Stimulated activated CD8-positive, alpha-beta memory T cell treated with anti-CD3 and anti-CD28 coated beads, Interleukin-4, amount 100 ng/mL, for 1 hour (primary cell): ENCODE results near the gene ALPP.
"Not testable (repeated sequence)": the region's sequence is repeated elsewhere in the genome, so short reads cannot be mapped to it uniquely, and the experiment has no call there.

Experiments
- DNase-seq, 2 donors: peaks; one replicate each; pipeline ENCODE4 v3.0.0-alpha.2; 2020; ENCODE audit warnings: low read depth in 2 of 2, low spot score in 1 of 2

The ALPP gene

DNA sequence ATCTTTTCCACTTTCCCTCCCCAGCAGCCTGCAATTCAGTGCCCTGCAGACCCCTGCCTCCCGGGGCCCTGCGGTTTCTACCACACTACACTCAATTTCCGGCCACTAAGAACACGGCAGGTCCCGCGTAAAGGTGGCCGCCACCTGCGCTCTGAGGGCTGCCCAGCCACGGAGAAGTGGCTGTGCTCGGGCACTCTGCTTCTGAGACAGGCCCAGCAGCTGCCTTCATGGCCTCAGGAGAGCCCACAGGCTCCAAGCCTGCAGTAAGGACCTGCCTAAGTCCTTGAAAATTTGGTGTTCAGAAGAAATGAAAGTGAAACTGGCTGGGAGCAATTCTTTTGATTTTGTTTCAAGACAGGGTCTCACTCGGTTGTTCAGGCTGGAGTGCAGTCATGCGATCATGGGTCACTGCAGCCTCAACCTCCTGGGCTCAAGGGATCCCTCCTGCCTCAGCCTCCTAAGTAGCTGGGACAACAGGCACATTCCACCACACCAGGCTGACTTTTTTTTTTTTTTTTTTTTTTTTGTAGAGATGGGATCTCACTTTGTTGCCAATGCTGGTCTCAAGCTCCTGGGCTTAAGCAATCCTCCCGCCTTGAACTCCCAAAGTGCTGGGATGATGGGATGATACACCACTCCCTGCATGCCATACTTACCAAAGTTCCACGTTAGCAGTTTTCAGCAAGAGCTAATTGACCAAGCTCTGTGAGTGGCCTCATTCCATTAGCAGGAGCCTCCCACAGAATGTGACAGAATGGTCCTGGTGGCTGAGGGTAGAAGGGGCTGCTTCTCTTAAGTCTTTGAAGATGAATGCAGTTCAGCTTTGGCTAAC, 14.6 kb upstream of the ALPP start:
- no peak for DNase-seq

DNA sequence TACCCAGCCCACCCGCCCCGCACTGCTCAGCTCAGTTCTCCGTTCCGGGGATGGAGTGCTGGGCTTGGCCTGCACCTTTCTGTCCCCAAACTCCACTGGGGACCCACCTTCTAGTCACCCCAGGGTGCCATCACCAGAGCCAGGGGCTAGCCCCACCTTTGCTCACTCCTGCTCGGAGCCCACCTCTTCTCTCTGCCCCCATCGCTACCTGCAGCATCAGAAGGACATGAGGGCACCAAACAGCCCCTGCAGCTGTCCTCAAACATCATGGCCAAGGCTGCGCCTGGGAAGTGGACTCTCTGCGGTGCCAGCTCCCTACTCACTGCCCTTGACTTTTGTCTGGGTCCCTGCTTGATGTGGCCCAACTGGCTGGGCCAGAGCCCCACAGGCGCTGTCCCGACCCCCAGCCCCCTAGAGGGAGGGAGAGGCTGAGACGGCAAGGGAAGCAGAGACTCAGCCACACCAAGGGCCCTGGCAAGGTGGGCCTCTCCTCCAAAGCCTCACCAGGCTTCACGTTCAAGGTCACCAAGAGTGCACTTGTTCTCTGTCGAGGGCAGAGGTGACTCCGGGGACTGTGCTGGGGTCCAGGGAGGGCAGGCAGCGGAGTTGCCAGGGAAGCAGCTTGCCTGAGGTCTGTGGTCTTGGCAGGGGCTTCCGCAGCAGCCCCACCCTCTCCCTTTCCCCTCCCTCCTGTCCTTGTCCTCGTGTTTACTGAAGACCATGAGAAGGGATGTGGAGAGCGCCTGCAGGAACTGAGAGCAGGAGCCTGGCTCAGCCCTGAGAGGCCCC, 13.6 kb upstream of the ALPP start:
- not testable (repeated sequence) for DNase-seq

DNA sequence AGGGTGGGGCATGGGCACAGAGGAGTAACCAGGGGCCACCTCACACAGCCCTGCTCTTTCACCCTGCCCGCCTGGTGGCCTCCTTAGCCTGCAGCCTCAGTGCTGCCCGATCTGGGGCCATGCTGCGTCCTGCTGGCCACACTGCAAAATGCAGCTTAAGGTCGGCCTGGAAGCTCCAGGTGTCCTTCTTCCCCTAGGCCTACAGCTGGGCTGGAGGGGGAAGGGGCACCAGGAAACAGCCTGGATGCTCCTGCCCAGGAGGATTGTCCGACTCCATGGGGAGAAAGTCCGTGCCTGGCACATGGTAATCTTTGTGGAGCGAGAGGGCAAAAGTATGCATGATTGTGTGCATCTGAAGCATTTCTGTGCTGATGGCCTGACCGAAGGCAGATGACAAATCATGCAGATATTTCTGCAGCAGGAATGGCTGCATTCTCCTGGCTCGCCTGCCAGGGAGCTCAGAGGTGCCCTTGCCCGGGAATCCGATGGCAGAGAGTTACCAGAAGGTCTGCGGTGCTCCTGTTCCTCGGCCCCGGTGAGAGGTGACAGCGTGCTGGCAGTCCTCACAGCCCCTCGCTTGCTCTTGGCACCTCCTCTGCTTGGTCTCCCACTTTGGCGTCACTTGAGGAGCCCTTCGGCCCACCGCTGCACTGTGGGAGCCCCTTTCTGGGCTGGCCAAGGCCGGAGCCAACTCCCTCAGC, 12.8 kb upstream of the ALPP start:
- no peak for DNase-seq

DNA sequence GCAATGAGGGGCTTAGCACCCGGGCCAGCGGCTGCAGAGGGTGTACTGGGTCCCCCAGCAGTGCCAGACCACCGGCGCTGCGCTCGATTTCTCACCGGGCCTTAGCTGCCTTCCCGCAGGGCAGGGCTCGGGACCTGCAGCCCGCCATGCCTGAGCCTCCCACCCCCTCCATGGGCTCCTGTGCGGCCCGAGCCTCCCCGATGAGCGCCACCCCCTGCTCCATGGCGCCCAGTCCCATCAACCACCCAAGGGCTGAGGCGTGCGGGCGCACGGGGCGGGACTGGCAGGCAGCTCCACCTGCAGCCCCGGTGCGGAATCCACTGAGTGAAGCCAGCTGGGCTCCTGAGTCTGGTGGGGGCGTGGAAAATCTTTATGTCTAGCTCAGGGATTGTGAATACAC, 12.1 kb upstream of the ALPP start:
- not testable (repeated sequence) for DNase-seq

DNA sequence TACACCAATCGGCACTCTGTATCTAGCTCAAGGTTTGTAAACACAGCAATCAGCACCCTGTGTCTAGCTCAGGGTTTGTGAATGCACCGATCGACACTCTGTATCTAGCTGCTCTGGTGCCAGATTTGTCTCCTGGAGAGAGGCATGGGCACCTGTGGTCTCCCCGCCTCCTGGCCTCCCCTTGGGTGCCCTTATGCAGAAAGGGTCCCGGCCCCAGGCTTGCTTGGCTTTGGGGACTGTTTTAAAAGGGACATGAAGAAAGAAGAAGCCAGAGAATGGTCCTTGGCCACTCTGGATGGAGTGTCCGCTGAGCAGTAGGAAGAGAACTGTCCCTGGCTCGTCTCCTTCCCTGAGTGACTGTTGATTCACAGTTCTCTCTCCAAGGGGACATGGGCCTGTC, 11.5 kb upstream of the ALPP start:
- DNase-seq, result no peak

DNA sequence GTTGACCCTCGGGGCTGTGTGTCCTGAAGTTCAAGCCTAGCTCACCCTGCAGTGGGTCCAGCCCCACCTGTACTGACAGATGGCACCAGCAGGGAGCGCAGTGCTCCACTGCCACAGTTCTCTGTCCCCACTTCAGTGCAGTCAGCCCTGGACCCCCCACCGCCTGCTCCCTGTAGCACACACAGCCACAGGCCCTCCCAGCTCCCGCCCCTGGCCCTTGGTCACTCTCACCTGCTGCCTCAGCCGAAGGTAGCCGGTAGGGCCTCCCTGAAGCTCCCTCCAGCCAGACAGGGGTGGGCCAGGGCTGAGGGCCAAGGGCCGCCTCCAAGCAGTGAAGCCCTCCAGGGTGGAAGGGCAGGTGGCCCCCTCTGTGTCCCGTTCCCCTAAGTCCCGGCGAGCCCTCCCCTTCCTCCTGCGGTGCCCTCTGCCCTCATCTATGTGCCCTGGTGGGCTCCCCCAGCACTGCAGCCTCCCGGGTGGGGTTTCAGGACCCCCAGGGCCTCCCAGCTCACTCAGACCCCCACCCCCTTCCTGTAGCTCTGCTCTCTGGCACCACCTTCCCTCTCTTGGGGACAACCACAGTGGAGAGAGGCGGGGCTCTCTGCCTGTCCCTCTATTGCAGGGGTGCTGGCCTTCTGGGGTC, 10.8 kb upstream of the ALPP start:
- DNase-seq, result no peak

DNA sequence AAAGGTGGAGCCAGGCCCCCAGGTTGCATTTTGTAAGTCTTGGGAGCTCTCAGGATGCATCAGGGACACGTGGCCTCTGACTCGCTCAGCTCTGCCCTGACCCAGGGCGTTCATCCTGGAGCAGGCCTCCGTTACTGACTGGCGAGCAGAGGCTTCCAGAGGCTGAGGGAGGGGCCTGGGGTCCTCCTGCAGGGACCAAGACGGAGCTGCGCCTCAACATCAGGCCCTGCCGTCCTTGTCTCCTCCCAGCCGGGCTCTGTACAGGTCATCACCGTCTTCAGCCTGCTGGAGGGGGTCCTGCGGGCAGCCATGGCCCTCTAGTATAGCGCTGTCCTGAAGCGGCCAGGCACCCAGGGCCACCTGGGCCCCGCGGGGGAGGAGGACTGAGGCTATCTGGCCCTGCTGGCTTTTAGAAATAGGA, 10.2 kb upstream of the ALPP start:
- DNase-seq, result no peak

DNA sequence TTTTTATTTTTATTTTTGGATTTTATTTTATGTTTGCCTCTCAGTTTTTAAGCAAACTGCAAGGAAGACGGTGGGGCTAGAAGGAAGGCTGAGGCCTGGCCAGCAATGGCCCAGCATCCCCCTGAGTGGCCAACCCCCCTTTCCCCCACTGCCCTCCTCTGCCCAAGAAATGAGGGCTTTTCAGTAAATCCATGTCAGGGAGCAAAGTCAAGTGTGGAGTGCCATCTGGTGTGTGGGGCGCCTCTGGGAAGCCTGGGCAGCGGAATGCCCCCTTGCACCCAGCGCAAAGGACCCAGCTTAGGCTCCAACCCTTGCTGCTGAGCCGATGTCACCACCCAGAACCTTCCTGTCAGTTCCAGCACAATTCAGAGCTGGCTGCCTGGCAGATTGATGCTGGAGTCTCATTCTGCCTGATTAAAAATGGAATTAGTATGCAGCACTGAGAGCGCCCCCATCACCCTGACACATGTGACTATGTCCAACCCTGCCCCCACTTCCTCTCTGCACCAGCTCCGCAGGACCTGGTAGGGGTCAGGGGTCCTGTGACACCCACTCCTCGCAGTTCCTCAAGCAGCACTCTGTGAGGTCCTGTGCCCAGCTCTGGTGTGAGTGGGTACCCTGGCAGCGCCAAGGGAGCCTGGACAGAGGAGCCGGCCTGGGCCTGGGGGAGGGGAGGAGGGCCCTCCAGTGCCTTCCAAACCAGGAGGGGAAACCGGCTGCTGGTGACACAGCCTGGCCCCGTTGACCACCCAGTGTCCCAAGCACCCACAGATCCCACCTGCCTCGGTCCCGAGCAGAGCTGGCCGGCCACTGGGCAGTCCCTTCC, 9.2 kb upstream of the ALPP start:
- no peak for DNase-seq

DNA sequence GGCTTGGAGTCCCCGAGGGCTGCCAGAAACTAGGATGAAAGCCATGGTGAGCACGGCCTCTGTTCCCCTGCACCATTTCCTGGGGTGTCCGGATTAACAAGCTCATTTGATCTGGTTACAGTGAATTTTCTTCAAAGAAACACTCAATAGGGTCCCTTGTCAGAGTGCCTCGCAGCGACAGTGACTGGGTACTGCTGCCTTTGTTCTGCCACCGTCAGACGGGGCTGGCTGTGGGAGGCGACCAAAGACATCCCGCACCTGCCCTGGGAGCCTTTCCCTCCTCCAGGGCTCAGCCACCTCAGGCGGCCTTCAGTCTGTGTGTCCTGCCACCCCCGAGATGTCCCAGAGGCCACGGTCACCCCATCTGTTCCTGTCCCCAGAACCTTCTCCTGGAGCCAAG, 8.5 kb upstream of the ALPP start:
- DNase-seq, result not testable (repeated sequence)

DNA sequence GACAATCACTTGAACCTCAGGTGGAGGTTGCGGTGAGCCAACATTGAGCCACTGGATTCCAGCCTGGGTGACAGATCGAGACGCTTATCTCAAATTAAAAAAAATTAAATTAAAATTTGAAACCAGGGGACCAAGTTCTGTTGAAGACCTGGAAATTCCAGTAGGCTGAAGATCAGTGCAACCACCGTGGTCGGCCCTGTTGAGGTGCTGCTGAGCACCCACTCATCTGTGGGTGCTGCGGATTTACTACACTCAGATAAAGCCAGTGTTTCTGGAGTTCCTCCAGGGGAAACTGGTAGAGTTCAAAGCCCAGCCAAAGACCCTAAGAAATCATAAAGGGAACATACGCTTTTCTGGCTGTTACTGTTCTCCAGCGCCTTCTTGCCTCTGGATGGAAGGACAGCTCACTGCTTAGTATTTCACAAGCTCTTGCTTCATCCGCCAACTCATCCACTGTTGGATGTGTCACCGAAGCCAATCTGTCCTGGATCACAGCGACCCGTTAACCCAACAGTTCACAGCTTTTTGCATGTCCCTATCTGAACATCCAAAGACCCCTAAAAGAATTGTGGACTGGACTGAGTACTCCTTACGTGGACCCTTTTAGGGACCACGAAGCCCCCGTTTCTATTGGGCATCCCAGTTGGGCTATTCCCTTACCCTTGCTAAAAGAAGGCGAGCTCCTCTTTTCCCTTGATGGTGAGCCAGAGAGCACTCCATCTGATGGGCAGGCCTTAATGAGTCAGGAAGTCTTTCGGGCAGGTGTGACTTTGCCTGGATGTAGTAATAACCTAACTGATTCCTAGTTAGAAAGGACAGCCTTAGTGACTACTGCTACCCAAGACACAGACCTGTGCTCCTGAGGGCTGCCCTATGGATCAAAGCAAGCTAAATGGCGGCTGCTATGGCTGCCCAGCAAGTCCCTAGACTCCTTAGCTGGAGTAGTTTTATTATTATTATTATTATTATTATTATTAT, 6.0 kb upstream of the ALPP start:
- no peak for DNase-seq

DNA sequence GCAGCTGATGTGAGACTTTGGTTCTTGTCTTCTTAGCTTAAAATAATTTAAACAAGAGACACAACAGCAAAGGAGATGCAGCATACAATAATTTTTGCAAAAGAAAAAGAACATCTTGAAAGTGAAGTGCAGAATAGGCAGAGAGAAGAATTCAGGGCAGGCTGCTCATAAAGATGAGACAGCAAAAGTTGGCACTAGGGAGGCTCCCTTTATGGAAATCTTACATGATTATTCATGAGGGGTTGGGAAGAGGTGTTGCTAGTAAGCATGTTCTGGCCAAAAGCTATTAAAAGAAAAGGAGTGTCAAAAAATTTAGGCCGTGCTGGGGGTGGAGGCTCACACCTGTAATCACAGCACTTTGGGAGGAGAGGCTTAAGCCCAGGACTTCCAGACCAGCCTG, 4.2 kb upstream of the ALPP start:
- DNase-seq, result no peak

DNA sequence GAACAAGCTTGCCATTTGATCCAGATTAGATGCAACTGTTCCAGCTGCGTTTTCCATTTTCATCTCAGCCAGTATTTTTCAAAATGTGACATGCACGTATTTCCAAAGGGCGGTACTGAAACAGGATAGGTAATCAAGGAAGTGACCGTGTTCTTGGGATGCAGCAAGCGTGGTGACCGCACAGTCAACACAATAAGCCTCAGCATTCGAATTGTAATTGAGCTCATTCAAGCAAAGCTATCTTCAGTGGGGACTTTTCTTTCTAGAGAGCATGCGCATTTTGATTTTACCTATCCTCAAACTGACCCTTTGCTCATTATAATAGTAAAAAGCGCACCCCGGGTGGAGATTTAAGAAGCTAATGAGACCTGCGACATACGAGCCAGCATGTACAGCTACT, 3.4 kb upstream of the ALPP start:
- no peak for DNase-seq

DNA sequence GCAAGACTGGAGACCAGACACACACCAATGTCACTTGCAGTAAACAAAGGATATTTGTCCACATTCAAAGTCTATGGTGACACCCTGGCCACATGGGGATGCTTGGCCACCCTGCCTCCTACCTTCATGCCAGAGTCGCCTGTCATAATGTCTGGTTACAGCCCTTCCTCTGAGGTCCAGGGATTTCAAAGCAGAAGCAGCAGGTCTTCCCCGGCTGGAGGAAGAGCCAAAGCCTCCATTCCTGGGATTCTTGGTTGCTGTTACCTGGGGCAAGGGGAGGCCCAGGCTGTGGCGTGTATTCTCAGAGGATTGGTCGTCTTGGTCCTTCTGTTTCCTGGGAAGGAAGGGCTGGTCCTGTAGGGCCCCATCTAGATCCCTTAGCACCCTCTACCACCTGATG, 2.3 kb upstream of the ALPP start:
- no peak for DNase-seq

DNA sequence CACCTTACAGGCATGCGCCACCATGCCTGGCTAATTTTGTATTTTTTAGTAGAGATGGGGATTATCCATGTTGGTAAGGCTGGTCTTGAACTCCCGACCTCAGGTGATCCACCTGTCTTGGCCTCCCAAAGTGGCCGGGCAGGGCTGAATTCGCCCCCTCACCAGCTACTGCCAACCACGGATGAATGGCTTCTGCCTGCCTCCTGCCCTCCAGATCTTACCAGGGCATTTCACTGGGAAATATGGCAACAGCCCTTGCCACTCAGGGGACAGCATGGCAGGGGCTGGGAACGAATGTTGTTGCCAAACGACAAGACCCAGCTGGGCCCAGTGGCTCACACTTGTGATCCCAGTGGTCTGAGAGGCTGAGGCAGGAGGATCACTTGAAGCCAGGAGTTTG, 1.8 kb upstream of the ALPP start:
- no peak for DNase-seq

DNA sequence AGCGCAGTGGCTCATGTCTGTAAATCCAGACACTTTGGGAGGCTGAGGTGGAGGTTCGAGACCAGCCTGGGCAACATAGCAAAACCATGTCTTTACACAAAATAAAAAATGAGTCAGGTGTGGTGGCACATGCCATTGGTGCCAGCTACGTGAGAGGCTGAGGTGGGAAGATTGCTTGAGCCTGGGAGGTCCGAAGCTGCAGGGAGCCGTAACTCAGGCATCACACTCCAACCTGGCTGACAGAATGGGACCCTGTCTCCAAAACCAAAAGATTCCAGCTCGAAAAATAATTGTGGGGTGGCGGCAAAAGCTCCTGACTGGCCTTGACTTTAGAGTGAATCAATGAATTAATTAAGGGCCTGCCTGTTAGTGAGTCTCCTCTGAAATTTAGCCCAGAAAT, 1.2 kb upstream of the ALPP start:
- no peak for DNase-seq

DNA sequence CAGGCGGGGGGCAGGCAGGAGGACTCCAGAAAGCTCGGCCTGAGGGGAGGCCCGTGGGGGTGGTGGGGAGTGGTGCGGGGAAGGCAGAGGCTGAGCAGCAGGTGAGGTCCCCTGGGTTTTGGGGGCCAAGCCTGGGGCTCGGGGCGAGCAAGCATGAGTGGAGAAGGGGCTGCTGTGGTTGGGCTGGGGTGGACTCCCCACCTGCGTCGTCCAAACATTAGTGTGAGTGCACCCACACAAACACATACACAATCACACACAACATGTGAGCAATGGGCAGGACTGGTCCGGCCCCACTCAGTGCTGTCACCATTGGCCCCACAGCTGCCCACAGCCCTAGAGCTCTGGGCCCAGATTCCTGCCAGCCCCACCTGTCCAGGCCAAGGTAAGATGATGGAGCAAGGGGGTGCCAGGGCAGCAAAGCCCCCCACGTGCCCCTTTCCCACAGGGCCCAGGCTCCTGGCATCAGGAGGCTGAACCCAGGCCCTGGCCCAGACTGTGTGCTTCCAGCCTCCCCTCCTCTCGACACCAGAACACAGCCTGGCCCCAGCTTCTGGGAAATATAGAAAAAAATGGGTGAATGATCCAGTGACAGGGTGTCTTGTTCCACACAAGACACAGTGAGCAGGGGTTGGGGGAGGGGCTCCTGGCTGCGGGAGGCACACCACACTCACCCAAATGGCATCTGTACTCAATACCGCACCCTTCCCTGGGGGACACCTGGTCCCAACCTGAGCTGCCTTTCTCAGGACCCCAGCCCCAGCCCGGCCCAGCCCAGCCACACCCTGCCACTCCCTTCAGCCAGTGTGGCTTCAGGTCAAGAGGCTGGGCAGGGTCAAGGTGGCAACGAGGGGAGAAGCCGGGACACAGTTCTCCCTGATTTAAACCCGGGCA, 463 bp upstream of the ALPP start:
- DNase-seq, result no peak

DNA sequence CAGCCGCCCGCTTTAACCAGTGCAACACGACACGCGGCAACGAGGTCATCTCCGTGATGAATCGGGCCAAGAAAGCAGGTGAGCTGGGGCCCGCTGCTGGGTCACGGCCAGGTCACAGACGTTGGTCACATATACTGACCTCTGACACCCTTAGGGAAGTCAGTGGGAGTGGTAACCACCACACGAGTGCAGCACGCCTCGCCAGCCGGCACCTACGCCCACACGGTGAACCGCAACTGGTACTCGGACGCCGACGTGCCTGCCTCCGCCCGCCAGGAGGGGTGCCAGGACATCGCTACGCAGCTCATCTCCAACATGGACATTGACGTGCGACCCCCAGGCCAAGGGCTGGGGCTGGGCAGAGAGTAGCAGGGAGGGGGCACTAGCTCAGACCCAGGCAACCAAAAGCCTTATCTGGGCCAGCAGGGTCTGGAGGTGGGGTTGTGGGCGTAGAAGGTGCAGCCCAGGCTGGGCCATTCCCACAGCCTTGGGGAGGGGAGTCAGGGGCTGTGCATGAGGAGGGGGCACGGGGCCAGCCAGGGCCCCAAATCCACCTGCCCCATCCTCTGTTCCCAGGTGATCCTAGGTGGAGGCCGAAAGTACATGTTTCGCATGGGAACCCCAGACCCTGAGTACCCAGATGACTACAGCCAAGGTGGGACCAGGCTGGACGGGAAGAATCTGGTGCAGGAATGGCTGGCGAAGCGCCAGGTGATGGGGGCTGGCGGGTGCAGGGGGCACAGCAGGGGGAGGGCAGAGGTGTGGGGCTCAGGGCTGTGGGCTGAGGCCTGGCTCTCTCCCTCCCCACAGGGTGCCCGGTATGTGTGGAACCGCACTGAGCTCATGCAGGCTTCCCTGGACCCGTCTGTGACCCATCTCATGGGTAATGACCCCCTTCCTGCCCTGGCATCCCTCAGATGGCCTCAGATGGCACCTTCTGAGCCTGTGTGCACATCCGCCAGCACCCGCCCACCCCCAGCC, 1.3 kb downstream of the ALPP start:
- DNase-seq, result not testable (repeated sequence)
